Esophagus muscularis mucosa (tissue), 3 donors: ENCODE data around the gene IQCH.

Source experiments
- POLR2A ChIP-seq: fragments of 450-650 bp; IDR thresholded peaks from one replicate; pipeline ENCODE4 v1.6.1; 2017; ENCODE audit warnings: antibody characterized with exemption, moderate library complexity, mild to moderate bottlenecking, low read depth
- TF ChIP-seq, protein P1 (sequence below), 3 experiments: fragments of 200-600 bp in 2 of 3; fragments of 450-650 bp in 1 of 3; sonication (generic) in 2 of 3; IDR thresholded peaks; one replicate each; pipeline ENCODE4 v1.5.1; 2017 to 2019; ENCODE audit warnings: antibody characterized with exemption in 3 of 3, mild to moderate bottlenecking in 2 of 3, moderate library complexity in 1 of 3

GRCh38 chr15:67550522-67550921, 295.9 kb downstream of the IQCH start:
- TF ChIP-seq, protein P1, sequence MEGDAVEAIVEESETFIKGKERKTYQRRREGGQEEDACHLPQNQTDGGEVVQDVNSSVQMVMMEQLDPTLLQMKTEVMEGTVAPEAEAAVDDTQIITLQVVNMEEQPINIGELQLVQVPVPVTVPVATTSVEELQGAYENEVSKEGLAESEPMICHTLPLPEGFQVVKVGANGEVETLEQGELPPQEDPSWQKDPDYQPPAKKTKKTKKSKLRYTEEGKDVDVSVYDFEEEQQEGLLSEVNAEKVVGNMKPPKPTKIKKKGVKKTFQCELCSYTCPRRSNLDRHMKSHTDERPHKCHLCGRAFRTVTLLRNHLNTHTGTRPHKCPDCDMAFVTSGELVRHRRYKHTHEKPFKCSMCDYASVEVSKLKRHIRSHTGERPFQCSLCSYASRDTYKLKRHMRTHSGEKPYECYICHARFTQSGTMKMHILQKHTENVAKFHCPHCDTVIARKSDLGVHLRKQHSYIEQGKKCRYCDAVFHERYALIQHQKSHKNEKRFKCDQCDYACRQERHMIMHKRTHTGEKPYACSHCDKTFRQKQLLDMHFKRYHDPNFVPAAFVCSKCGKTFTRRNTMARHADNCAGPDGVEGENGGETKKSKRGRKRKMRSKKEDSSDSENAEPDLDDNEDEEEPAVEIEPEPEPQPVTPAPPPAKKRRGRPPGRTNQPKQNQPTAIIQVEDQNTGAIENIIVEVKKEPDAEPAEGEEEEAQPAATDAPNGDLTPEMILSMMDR (IDR thresholded peaks at IDR 0.05): no peak
- TF ChIP-seq POLR2A: no peak
